TTC549 (cell line): Measurements from ENCODE around the gene ENTREP1.
"Not testable (repeated sequence)": the region's sequence is repeated elsewhere in the genome, so short reads cannot be mapped to it uniquely, and the experiment has no call there.

ENCODE experiments used
- FAIRE-seq: peaks from 2 replicates; lab custom pipeline; 2012; peaks lifted over from hg19 to GRCh38; lab: Jason Lieb, UNC

The ENTREP1 gene

GRCh38 chr9:69411931-69412740 lies 87.1 kb downstream of the ENTREP1 start:
- FAIRE-seq = no peak

GRCh38 chr9:69412741-69413150 lies 87.7 kb downstream of the ENTREP1 start:
- FAIRE-seq = no peak

GRCh38 chr9:69420611-69421270 lies 95.7 kb downstream of the ENTREP1 start:
- no peak for FAIRE-seq

GRCh38 chr9:69421908-69422801 lies 97.1 kb downstream of the ENTREP1 start:
- no peak for FAIRE-seq

- FAIRE-seq = no peak
Measured at GRCh38 chr9:69425136-69425801, 100.3 kb downstream of the ENTREP1 start.

- no peak for FAIRE-seq
Measured at GRCh38 chr9:69427286-69427685, 102.3 kb downstream of the ENTREP1 start.

GRCh38 chr9:69428017-69428785 lies 103.2 kb downstream of the ENTREP1 start:
- FAIRE-seq = no peak

GRCh38 chr9:69429281-69429680 lies 104.3 kb downstream of the ENTREP1 start:
- no peak for FAIRE-seq

GRCh38 chr9:69430206-69430605 lies 105.2 kb downstream of the ENTREP1 start:
- no peak for FAIRE-seq

GRCh38 chr9:69431203-69431602 lies 106.2 kb downstream of the ENTREP1 start:
- no peak for FAIRE-seq

- no peak for FAIRE-seq
Measured at GRCh38 chr9:69431777-69432176, 106.8 kb downstream of the ENTREP1 start.

GRCh38 chr9:69432623-69433022 lies 107.6 kb downstream of the ENTREP1 start:
- FAIRE-seq = no peak

GRCh38 chr9:69433392-69433791 lies 108.4 kb downstream of the ENTREP1 start:
- no peak for FAIRE-seq

- FAIRE-seq = no peak
Measured at GRCh38 chr9:69433968-69434367, 109.0 kb downstream of the ENTREP1 start.

GRCh38 chr9:69439654-69440053 lies 114.6 kb downstream of the ENTREP1 start:
- FAIRE-seq = not testable (repeated sequence)

GRCh38 chr9:69440254-69440955 lies 115.4 kb downstream of the ENTREP1 start:
- FAIRE-seq = not testable (repeated sequence)
